CD4-positive, alpha-beta T cell treated with Interleukin-17A for 1 hour (primary cell): ENCODE results near the gene PROX2.

Source experiments
- DNase-seq: peaks from one replicate; pipeline ENCODE4 v3.0.0-alpha.2; 2020

Gene PROX2

GRCh38 chr14:74871819-74872218 lies 4.1 kb downstream of the PROX2 start:
- DNase-seq: no peak

- no peak for DNase-seq
These were observed 7.2 kb downstream of the PROX2 start for GRCh38 chr14:74868739-74869138.

GRCh38 chr14:74867673-74868072 lies 8.3 kb downstream of the PROX2 start:
- peak; percentile 52 for DNase-seq

- DNase-seq: no peak
These were observed 9.1 kb downstream of the PROX2 start for GRCh38 chr14:74866708-74867389.

GRCh38 chr14:74865156-74865555 lies 10.8 kb downstream of the PROX2 start:
- no peak for DNase-seq

GRCh38 chr14:74864198-74864597 lies 11.7 kb downstream of the PROX2 start:
- no peak for DNase-seq

- no peak for DNase-seq
These were observed 12.7 kb downstream of the PROX2 start for GRCh38 chr14:74863274-74863673.

- no peak for DNase-seq
These were observed 14.2 kb downstream of the PROX2 start for GRCh38 chr14:74861734-74862090.

- DNase-seq: peak; percentile 90
These were observed 14.8 kb downstream of the PROX2 start for GRCh38 chr14:74860899-74861733.

GRCh38 chr14:74859757-74860552 lies 16.0 kb downstream of the PROX2 start:
- DNase-seq: no peak

GRCh38 chr14:74858022-74858421 lies 17.9 kb downstream of the PROX2 start:
- no peak for DNase-seq

GRCh38 chr14:74856366-74856765 lies 19.6 kb downstream of the PROX2 start:
- DNase-seq: no peak

GRCh38 chr14:74855945-74856344 lies 20.0 kb downstream of the PROX2 start:
- no peak for DNase-seq

GRCh38 chr14:74855021-74855420 lies 20.9 kb downstream of the PROX2 start:
- no peak for DNase-seq

- no peak for DNase-seq
These were observed 22.4 kb downstream of the PROX2 start for GRCh38 chr14:74853581-74853980.

GRCh38 chr14:74852922-74853530 lies 22.9 kb downstream of the PROX2 start:
- DNase-seq: no peak

- no peak for DNase-seq
These were observed 27.2 kb downstream of the PROX2 start for GRCh38 chr14:74848768-74849167.

GRCh38 chr14:74846968-74847665 lies 28.8 kb downstream of the PROX2 start:
- DNase-seq: no peak

GRCh38 chr14:74846168-74846567 lies 29.8 kb downstream of the PROX2 start:
- no peak for DNase-seq

- no peak for DNase-seq
These were observed 32.3 kb downstream of the PROX2 start for GRCh38 chr14:74843653-74844052.

- DNase-seq: peak; percentile 55
These were observed 34.4 kb downstream of the PROX2 start for GRCh38 chr14:74841230-74842207.
